HepG2 (cell line): ENCODE data around the gene RAB3A. TPM values are rescaled to one million over a fixed set of nuclear protein-coding genes. Genes with fewer than 3 reads are reported as not detected.

ENCODE experiments used
- FOXJ3 ChIP-seq: sonication (generic); formaldehyde crosslinking; IDR thresholded peaks from 2 replicates; pipeline ENCODE4 v1.4.0; 2020; ENCODE audit warnings: missing genetic modification reagents, mild to moderate bottlenecking, borderline replicate concordance
- FOXK2 ChIP-seq: fragments of 450-650 bp; IDR thresholded peaks from 2 replicates; pipeline ENCODE4 v1.6.1; 2016
- HDAC6 ChIP-seq: fragments of 200-600 bp; sonication (generic); IDR thresholded peaks from 2 replicates; pipeline ENCODE4 v1.7.0; 2017; ENCODE audit warnings: mild to moderate bottlenecking, antibody characterized with exemption, low read length, low read depth
- MXI1 ChIP-seq: IDR thresholded peaks from 3 replicates; pipeline ENCODE4 v1.6.1; 2012; ENCODE audit warnings: low read depth, low read length, inconsistent platforms, borderline replicate concordance
- MYNN ChIP-seq: sonication (generic); formaldehyde crosslinking; IDR thresholded peaks from 2 replicates; pipeline ENCODE4 v1.4.0; 2020; ENCODE audit warnings: mild to moderate bottlenecking, low read depth, missing genetic modification reagents
- NRL ChIP-seq: sonication (generic); formaldehyde crosslinking; IDR thresholded peaks from 2 replicates; pipeline ENCODE4 v1.5.0; 2020; ENCODE audit warnings: missing genetic modification reagents, mild to moderate bottlenecking, moderate library complexity, borderline replicate concordance
- ONECUT2 ChIP-seq: sonication (generic); formaldehyde crosslinking; IDR thresholded peaks from 2 replicates; pipeline ENCODE4 v1.4.0; 2020; ENCODE audit warnings: missing genetic modification reagents
- RCOR2 ChIP-seq: IDR thresholded peaks from 2 replicates; pipeline ENCODE4 v1.6.1; 2016; ENCODE audit warnings: missing biosample characterization, missing genetic modification reagents
- THAP8 ChIP-seq: sonication (generic); formaldehyde crosslinking; IDR thresholded peaks from 2 replicates; pipeline ENCODE4 v1.5.1; 2020; ENCODE audit warnings: missing genetic modification reagents, mild to moderate bottlenecking, borderline replicate concordance
- ZFP91 ChIP-seq: sonication (generic); formaldehyde crosslinking; IDR thresholded peaks from 2 replicates; pipeline ENCODE4 v1.9.0; 2022; ENCODE audit warnings: missing genetic modification reagents, mild to moderate bottlenecking, borderline replicate concordance
- ZKSCAN1 ChIP-seq: fragments of 150-350 bp; IDR thresholded peaks from 2 replicates; pipeline ENCODE4 v1.6.1; 2014; ENCODE audit warnings: low read length
- ZNF326 ChIP-seq: sonication (generic); formaldehyde crosslinking; IDR thresholded peaks from 2 replicates; pipeline ENCODE4 v1.4.0; 2020; ENCODE audit warnings: missing genetic modification reagents, borderline replicate concordance
- ZNF333 ChIP-seq: sonication (generic); formaldehyde crosslinking; IDR thresholded peaks from 2 replicates; pipeline ENCODE4 v1.4.0; 2020; ENCODE audit warnings: mild to moderate bottlenecking, missing genetic modification reagents, borderline replicate concordance
- ZNF570 ChIP-seq: sonication (generic); formaldehyde crosslinking; IDR thresholded peaks from 2 replicates; pipeline ENCODE4 v1.4.0; 2020; ENCODE audit warnings: mild to moderate bottlenecking, missing genetic modification reagents, borderline replicate concordance
- ZNF619 ChIP-seq: sonication (generic); formaldehyde crosslinking; IDR thresholded peaks from 2 replicates; pipeline ENCODE4 v1.4.0; 2020; ENCODE audit warnings: mild to moderate bottlenecking, missing genetic modification reagents
- ZNF660 ChIP-seq: sonication (generic); formaldehyde crosslinking; IDR thresholded peaks from 2 replicates; pipeline ENCODE4 v1.5.1; 2020; ENCODE audit warnings: mild to moderate bottlenecking, low read depth, missing genetic modification reagents, borderline replicate concordance
- polyA plus RNA-seq, 8 experiments: library from polyadenylated mRNA; depleted of rRNA in 3 of 8; stranded (reverse) in 7 of 8; unstranded in 1 of 8; fragments of >200 nt; fragmentation: Illumina TruSeq in 4 of 8; extraction: Trizol in 4 of 8; gene quantifications; 2 replicates each; pipeline versions ENCODE4 v1.2.1 to v1.2.3, GENCODE V29; 2011 to 2016; ENCODE audit warnings: low read depth in 4 of 8, missing spikeins in 1 of 8, mixed read lengths in 1 of 8; ENCODE audit not compliant: insufficient read depth in 1 of 8
- total RNA-seq, 5 experiments: library from RNA; depleted of rRNA; stranded (reverse); fragments of >200 nt; fragmentation: Illumina TruSeq; extraction: Trizol; gene quantifications; 2 replicates each; pipeline ENCODE4 v1.2.3, GENCODE V29; 2016; ENCODE audit warnings: low read depth in 1 of 5
- TF ChIP-seq, protein P1 (sequence below): sonication (generic); formaldehyde crosslinking; IDR thresholded peaks from 2 replicates; pipeline ENCODE4 v1.5.0; 2020; ENCODE audit warnings: mild to moderate bottlenecking, missing genetic modification reagents, borderline replicate concordance
- TF ChIP-seq, protein P2 (sequence below): sonication (generic); formaldehyde crosslinking; IDR thresholded peaks from 2 replicates; pipeline ENCODE4 v1.4.0; 2020; ENCODE audit warnings: missing genetic modification reagents, mild to moderate bottlenecking, borderline replicate concordance

RAB3A gene
- total and polyA plus RNA-seq, 2 of the 13 experiments (the other 11 are each of a cell fraction or from before 2014, with no cell fraction given): 0.58 to 0.98 TPM

DNA sequence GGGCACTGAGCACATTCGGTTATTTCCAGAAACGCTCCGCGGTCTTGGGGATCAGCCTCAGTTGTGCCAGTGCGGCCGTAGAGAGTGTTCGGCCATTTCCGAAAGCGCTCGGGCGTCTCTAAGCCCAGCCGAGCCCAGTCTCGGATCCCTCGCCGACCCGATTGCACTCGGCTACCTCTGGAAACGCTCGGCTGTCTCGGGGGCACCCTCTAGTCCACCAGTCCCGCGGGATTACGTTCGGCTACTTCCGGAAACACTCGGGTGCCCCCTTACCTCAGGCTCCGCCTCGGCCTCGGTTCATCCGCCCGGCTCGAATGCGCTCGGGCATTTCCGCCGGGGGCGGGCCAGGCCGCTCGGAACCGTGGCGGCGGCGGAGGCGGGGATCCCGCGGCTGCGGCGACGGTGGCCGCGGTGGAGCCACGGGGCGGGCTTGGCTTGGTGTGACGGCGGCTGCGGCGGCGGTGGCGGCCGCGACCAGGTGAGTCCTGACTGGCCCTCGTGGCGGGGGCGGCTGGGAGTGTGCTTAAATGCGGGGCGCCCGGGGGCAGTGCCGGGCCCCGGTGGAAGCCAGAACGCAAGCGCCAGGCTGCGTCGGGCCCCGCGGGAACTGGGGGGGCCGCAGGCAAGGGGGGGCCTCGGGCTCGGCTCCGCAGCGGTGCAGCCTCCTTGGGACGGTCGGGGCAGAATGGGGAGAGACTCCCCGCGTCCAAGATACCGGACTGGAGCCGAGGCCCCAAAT is 50.9 kb downstream of the RAB3A start, which contains the start of gene PIK3R2 (continued):
- TF ChIP-seq FOXK2 (no peak), MYNN (no peak), ZNF326 (CRISPR knock-in tag) (no peak), HDAC6 (no peak), THAP8 (CRISPR knock-in tag) (no peak), MXI1 (peak; percentile 61; the same call in 1 of the 3 replicates), NRL (no peak; the same call in none of the 2 replicates), ZKSCAN1 (no peak), ZFP91 (CRISPR knock-in tag) (peak; percentile 42; the same call in 1 of the 2 replicates), ZNF570 (CRISPR knock-in tag) (no peak), ONECUT2 (CRISPR knock-in tag) (no peak), FOXJ3 (CRISPR knock-in tag) (no peak), RCOR2 (no peak), ZNF619 (no peak; the same call in 1 of the 2 replicates), ZNF333 (CRISPR knock-in tag) (no peak), ZNF660 (CRISPR knock-in tag) (no peak)
- TF ChIP-seq, protein P1, sequence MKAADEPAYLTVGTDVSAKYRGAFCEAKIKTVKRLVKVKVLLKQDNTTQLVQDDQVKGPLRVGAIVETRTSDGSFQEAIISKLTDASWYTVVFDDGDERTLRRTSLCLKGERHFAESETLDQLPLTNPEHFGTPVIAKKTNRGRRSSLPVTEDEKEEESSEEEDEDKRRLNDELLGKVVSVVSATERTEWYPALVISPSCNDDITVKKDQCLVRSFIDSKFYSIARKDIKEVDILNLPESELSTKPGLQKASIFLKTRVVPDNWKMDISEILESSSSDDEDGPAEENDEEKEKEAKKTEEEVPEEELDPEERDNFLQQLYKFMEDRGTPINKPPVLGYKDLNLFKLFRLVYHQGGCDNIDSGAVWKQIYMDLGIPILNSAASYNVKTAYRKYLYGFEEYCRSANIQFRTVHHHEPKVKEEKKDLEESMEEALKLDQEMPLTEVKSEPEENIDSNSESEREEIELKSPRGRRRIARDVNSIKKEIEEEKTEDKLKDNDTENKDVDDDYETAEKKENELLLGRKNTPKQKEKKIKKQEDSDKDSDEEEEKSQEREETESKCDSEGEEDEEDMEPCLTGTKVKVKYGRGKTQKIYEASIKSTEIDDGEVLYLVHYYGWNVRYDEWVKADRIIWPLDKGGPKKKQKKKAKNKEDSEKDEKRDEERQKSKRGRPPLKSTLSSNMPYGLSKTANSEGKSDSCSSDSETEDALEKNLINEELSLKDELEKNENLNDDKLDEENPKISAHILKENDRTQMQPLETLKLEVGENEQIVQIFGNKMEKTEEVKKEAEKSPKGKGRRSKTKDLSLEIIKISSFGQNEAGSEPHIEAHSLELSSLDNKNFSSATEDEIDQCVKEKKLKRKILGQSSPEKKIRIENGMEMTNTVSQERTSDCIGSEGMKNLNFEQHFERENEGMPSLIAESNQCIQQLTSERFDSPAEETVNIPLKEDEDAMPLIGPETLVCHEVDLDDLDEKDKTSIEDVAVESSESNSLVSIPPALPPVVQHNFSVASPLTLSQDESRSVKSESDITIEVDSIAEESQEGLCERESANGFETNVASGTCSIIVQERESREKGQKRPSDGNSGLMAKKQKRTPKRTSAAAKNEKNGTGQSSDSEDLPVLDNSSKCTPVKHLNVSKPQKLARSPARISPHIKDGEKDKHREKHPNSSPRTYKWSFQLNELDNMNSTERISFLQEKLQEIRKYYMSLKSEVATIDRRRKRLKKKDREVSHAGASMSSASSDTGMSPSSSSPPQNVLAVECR: peak; percentile 5; the same call in 1 of the 2 replicates
- TF ChIP-seq, protein P2, sequence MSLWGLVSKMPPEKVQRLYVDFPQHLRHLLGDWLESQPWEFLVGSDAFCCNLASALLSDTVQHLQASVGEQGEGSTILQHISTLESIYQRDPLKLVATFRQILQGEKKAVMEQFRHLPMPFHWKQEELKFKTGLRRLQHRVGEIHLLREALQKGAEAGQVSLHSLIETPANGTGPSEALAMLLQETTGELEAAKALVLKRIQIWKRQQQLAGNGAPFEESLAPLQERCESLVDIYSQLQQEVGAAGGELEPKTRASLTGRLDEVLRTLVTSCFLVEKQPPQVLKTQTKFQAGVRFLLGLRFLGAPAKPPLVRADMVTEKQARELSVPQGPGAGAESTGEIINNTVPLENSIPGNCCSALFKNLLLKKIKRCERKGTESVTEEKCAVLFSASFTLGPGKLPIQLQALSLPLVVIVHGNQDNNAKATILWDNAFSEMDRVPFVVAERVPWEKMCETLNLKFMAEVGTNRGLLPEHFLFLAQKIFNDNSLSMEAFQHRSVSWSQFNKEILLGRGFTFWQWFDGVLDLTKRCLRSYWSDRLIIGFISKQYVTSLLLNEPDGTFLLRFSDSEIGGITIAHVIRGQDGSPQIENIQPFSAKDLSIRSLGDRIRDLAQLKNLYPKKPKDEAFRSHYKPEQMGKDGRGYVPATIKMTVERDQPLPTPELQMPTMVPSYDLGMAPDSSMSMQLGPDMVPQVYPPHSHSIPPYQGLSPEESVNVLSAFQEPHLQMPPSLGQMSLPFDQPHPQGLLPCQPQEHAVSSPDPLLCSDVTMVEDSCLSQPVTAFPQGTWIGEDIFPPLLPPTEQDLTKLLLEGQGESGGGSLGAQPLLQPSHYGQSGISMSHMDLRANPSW (CRISPR knock-in tag): 0 out of 2 replicates have a peak, but pooled peaks have one; percentile 74
